Tibial artery (tissue), 4 donors: ENCODE results near the gene RGS7.
A peak's percentile ranks its signal among the peaks of the same experiment; 100 is the strongest.

ENCODE experiments used
- DNase-seq, 2 donors: peaks; one replicate each; pipeline ENCODE4 v3.0.0-alpha.2; 2019
- H3K27ac ChIP-seq, 2 donors: fragments of 200-600 bp; sonication (generic) in 1 of 2; 1 replicate in 1 of 2; 2 replicates in 1 of 2; pipeline ENCODE4 v1.5.1; 2018 to 2019; ENCODE audit warnings: mild to moderate bottlenecking in 1 of 2
- H3K27me3 ChIP-seq, 2 donors: fragments of 200-600 bp; sonication (generic) in 1 of 2; one replicate each; pipeline versions ENCODE4 v1.5.1 to v1.6.0; 2016 to 2019
- H3K36me3 ChIP-seq, 3 donors: fragments of 200-600 bp; sonication (generic) in 2 of 3; one replicate each; pipeline ENCODE4 v1.5.1; 2016 to 2019; ENCODE audit warnings: mild to moderate bottlenecking in 2 of 3
- H3K4me1 ChIP-seq, 4 donors: fragments of 200-600 bp; sonication (generic) in 2 of 4; 1 replicate in 3 of 4; 2 replicates in 1 of 4; pipeline ENCODE4 v1.5.1; 2016 to 2019
- H3K4me3 ChIP-seq, 2 donors: fragments of 200-600 bp; sonication (generic) in 1 of 2; 1 replicate in 1 of 2; 2 replicates in 1 of 2; pipeline ENCODE4 v1.5.1; 2018 to 2019; ENCODE audit warnings: mild to moderate bottlenecking in 2 of 2
- H3K9me3 ChIP-seq, 3 donors: fragments of 200-600 bp; sonication (generic) in 1 of 3; one replicate each; pipeline ENCODE4 v1.5.1; 2016 to 2019
- CTCF ChIP-seq, 2 experiments: fragments of 200-600 bp in 1 of 2; fragments of 450-650 bp in 1 of 2; IDR thresholded peaks; one replicate each; pipeline ENCODE4 v1.5.1; 2017 to 2019; ENCODE audit warnings: antibody characterized with exemption in 2 of 2, mild to moderate bottlenecking in 1 of 2, moderate library complexity in 1 of 2
- intact Hi-C: fragments of 100-400 bp; cut with DNase I; formaldehyde crosslinking; loops from one replicate; pipeline ENCODE4 v1.15.0; 2023; ENCODE audit warnings: low total_unique reads

RGS7 gene

GRCh38 chr1:240803151-240803550, 553.9 kb downstream of the RGS7 start:
- H3K9me3 ChIP-seq = no peaks in the 10 kb centered on the region
- no peak for DNase-seq
- H3K27me3 ChIP-seq = no peaks in the 10 kb centered on the region
- H3K27ac ChIP-seq = no peak overlapping the region
- H3K36me3 ChIP-seq = no peaks in the 10 kb centered on the region
- intact Hi-C loops = no loop called here
- no peaks in the 10 kb centered on the region for H3K4me1 ChIP-seq
- no peak overlapping the region for H3K4me3 ChIP-seq
- TF ChIP-seq CTCF (IDR thresholded peaks at IDR 0.05) = no peak

DNA sequence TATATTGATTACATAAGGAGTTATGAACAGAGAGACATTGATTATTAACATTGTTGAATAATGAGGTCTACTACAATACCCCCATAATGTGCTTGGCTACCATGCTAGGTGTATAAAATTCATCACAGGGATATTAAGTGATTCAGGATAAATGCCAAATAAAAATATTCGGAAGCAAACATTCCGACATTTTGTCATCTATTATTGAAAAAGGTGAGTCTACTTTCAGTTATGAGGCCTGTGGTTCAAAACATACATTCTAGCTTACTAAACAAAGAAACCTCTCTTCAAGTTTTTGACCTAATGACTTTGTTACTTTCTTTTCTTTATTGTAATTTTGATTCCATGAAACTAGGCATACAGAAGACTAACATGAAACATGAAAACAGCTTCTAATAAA, 554.7 kb downstream of the RGS7 start:
- intact Hi-C loops = no loop called here
- Histone ChIP-seq H3K9me3 (no peaks in the 10 kb centered on the region), H3K27ac (no peak overlapping the region), H3K36me3 (no peaks in the 10 kb centered on the region), H3K4me1 (no peaks in the 10 kb centered on the region), H3K27me3 (no peaks in the 10 kb centered on the region), H3K4me3 (no peak overlapping the region)
- DNase-seq = no peak
- no peak for TF ChIP-seq CTCF (IDR thresholded peaks at IDR 0.05)

DNA sequence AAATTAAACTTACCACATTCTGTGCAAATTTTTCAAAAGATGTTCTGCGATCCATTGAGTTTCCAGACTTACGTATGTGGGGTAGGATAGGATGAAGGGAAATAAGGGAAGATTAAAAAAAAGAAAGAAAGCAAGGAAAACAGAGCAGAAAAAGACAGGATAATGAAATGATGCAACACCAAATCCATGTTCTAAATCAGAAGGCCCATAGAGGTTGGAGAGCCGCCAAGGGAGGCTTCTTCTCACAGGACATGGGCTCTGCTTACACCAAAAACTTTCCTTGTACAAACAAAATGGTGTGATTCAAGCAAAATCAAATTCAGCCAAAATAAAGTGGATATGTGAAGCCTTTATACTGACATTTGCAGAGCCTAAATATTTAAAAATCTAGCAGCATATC, 555.6 kb downstream of the RGS7 start:
- no peak for TF ChIP-seq CTCF (IDR thresholded peaks at IDR 0.05)
- H3K27me3 ChIP-seq = no peaks in the 10 kb centered on the region
- intact Hi-C loops = no loop called here
- no peaks in the 10 kb centered on the region for H3K4me1 ChIP-seq
- no peak overlapping the region for H3K4me3 ChIP-seq
- H3K27ac ChIP-seq = no peak overlapping the region
- H3K9me3 ChIP-seq = no peaks in the 10 kb centered on the region
- no peaks in the 10 kb centered on the region for H3K36me3 ChIP-seq
- peak in 1 of 2 donors; percentile 23 for DNase-seq

- H3K36me3 ChIP-seq = no peaks in the 10 kb centered on the region
- no peak for DNase-seq
- H3K9me3 ChIP-seq = no peaks in the 10 kb centered on the region
- H3K4me3 ChIP-seq = no peak overlapping the region
- no peaks in the 10 kb centered on the region for H3K4me1 ChIP-seq
- intact Hi-C loops = no loop called here
- H3K27ac ChIP-seq = no peak overlapping the region
- TF ChIP-seq CTCF (IDR thresholded peaks at IDR 0.05) = no peak
- H3K27me3 ChIP-seq = no peaks in the 10 kb centered on the region
Measured at GRCh38 chr1:240800291-240800690, 556.7 kb downstream of the RGS7 start.

GRCh38 chr1:240797050-240797449, 560.0 kb downstream of the RGS7 start:
- H3K9me3 ChIP-seq = no peaks in the 10 kb centered on the region
- no peak overlapping the region for H3K4me3 ChIP-seq
- H3K36me3 ChIP-seq = no peaks in the 10 kb centered on the region
- no peaks in the 10 kb centered on the region for H3K4me1 ChIP-seq
- no peak for TF ChIP-seq CTCF (IDR thresholded peaks at IDR 0.05)
- H3K27ac ChIP-seq = no peak overlapping the region
- intact Hi-C loops = no loop called here
- DNase-seq = no peak
- H3K27me3 ChIP-seq = no peaks in the 10 kb centered on the region
